GM12891 (cell line): ENCODE results near the gene COQ2.

Experiments
- PAX5 ChIP-seq: IDR thresholded peaks from 2 replicates; pipeline ENCODE4 v1.6.1; 2011; ENCODE audit warnings: low read length, moderate library complexity, mild to moderate bottlenecking; ENCODE audit not compliant: insufficient read depth, severe bottlenecking
- POLR2A ChIP-seq: IDR thresholded peaks from 2 replicates; pipeline ENCODE4 v1.6.1; 2011; ENCODE audit warnings: low read depth, low read length, control low read depth
- POLR2AphosphoS5 ChIP-seq: IDR thresholded peaks from 2 replicates; pipeline ENCODE4 v1.6.1; 2011; ENCODE audit warnings: low read depth, low read length, control low read depth
- POU2F2 ChIP-seq: IDR thresholded peaks from 2 replicates; pipeline ENCODE4 v1.6.1; 2011; ENCODE audit warnings: low read depth, mild to moderate bottlenecking, control low read depth, low read length, moderate library complexity
- SPI1 ChIP-seq: IDR thresholded peaks from 2 replicates; pipeline ENCODE4 v1.6.1; 2011; ENCODE audit warnings: low read depth, low read length, control low read depth
- TAF1 ChIP-seq: IDR thresholded peaks from 2 replicates; pipeline ENCODE4 v1.6.1; 2011; ENCODE audit warnings: low read depth, low read length, control low read depth

DNA sequence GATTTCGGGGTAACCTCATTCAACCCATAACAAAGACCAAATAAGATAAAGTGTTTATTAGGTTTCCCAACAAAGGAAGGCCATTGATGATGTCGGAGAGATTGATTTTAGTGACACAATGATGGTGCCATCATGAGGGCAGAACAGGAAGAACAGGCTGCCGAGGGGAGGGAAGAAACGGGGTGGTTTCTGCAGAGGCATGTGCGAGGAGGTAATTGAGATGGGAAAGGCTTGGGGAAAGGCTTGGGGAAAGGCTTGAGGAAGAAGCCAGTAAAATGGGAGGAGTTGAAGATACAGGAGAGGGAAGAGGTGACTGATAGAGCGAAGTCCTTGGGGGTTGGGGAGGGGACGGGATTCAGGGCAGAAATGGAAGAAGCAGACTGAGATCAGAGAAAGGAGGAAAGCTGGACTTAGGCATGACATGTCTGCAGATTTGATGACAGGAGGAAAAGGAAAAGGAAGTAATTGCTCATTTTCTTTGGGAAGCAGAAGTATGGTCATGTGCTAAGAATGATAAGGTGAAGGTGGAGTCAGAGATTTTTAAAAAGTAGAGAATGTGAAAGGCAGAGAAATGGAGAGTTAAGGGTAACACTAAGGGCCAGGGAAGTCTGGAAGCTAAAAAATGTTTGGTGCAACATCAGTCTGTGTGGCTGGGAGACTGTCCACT lies 44.1 kb upstream of the COQ2 start:
- TF ChIP-seq POLR2AphosphoS5 (no peak), POLR2A (no peak), TAF1 (no peak), SPI1 (no peak), PAX5 (no peak), POU2F2 (no peak)
